IMR-90 (cell line): ENCODE results near the gene CACNG5.

Experiments used
- CTCF ChIP-seq: conservative IDR thresholded peaks from 2 replicates; pipeline ENCODE4 v1.5.1; 2012; ENCODE audit warnings: mild to moderate bottlenecking, low read depth, low read length, improper control_type of control experiment
- MAFK ChIP-seq: IDR thresholded peaks from 2 replicates; pipeline ENCODE4 v1.6.1; 2012; ENCODE audit warnings: low read depth, low read length, improper control_type of control experiment
- SMC3 ChIP-seq: fragments of 150-350 bp; IDR thresholded peaks from 2 replicates; pipeline ENCODE4 v1.6.1; 2016; ENCODE audit warnings: low read depth, mild to moderate bottlenecking, antibody characterized with exemption, low read length, moderate library complexity
- USF2 ChIP-seq: fragments of 150-350 bp; IDR thresholded peaks from 2 replicates; pipeline ENCODE4 v1.6.1; 2017; ENCODE audit warnings: mild to moderate bottlenecking, antibody characterized with exemption, low read length, low read depth

DNA sequence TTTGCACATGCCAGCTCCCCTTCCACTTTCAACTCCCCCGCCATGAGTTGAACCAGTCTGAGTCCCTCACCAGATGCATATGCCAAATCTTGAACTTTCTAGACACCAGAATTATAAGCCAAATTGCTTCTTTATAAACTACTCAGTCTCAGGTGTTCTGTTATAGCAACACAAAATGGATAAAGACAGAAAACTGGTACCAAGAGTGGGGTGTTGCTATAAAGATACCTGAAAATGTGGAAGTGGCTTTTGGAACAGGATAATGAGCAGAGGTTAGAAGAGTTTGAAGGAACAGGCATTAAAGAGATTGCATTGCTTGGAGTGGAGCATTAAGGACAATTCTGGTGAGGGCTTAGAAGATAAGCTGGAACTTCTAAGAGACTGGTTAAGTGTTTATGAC, 17.2 kb upstream of the CACNG5 start:
- no peak for TF ChIP-seq SMC3
- no peak for TF ChIP-seq MAFK
- no peak for TF ChIP-seq USF2
- no peak for TF ChIP-seq CTCF
